NCI-H1436 treated with DMSO at 0.1 percent for 48 hours (cell line): ENCODE measurements around the gene PGM3.
"Not testable (repeated sequence)": the region's sequence is repeated elsewhere in the genome, so short reads cannot be mapped to it uniquely, and the experiment has no call there.

Experiments
- DNase-seq: peaks from one replicate; lab custom pipeline; 2025; lab: John Stamatoyannopoulos, UW

PGM3 gene

GRCh38 chr6:83192871-83193746 lies at the start of gene PGM3, which contains the start of gene RWDD2A:
PGM3 (minus strand) TSS chr6:83193265; CDS start chr6:83191012, 2,253 bp downstream.
RWDD2A (plus strand) TSS chr6:83193357; CDS start chr6:83194452, 1,095 bp downstream.
- DNase-seq = peak; percentile 48

DNA sequence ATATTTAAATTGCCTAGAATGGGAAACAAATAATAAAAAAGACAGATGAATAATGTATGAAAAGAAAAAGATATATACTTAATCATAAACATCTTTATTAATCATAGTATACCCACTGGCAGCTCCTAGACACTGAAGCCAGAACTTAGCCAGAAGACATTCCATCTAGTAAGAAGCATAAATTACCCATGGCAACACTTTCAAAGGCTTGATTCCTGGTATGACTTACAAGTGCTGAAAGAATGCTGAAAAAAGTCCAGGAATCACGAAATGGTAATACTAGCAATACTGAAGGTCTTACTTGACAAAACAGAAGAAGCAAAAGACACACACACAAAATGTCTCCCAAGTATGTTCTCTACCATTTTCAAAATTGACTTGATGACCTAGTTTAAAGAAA lies 38.1 kb upstream of the PGM3 start:
- DNase-seq = no peak

GRCh38 chr6:83226517-83226916 lies 33.5 kb upstream of the PGM3 start:
- DNase-seq = no peak

DNA sequence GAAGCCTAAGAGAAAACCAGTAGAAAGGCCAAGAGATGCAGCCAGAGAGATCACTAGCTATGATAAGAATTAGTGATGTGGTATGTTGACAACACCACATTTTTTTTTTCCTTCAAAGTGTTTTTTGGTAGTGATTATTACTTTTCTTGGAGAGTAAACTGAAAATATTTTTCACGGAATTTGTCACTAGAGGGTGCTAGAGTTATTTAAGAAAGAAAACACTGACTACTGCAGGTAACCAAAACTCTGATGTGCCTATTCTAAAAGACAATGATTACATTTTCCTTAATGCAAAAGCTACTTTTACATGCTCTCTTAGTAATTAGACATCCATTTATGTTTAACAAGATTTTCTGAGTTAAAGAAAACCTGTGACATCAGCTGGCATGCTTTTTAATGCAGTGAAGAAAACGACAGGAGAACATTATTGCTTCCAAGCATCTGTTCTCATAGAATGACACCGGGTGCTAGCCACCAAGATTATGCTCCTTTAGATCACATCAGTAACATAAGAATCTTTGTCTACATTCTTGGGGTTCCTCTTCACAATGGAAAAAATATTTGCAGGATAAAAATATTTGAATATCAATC lies 28.9 kb upstream of the PGM3 start:
- no peak for DNase-seq

DNA sequence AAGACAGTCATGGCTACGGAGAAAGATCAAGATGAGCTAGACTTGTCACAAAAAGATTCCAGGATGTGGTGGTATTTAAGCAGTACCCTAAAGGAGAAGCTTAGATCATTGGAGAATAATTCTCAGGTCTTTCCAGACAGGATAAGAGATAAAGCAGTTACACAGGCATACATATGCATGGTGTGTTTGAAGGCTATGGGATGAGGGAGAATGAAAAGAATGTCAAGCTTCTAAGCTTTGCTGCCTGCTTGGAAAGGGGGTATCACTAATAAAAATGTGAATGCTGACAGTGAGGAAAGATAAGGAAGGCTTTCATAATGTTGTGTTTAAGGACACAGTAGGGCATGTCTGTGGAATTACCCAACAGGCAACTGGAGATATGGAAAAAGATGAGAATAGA lies 28.2 kb upstream of the PGM3 start:
- no peak for DNase-seq

DNA sequence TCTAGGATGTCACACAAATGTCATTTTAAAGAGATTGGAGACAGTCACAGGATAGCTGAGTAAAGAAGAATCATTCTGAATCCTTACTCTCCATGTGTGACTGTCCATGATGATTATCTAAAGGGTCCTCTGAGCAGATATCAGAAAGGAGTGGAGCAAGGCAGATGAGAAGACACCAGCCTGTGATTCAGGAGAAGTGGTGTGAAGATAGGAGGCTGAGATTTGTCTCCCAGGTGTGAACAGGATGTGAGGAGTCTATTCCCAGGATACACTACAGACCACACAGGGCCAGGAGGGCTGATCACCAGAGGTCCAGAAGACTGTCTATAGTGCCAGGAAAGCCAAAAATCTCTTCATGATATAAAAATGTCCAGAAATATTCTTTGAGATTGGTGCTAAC lies 27.1 kb upstream of the PGM3 start:
- DNase-seq = no peak

DNA sequence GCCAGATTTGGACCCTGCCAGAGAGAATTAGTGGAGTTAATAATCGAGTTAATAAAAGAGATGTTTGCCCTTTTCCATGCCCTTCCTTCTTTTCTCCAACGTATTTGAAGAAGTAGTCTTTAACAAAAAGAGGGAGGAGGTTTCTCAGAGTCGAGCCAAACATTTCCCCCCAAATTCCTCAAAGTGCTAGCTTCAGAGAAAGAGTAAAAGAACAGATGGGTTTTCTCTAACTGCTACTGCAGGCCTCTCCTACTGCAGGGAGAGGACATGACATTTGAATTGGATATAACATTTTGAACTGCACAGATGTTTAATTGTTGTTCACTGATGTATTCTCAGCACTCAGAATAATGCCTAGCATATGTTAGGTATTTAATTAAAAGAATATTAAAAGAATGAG lies 25.6 kb upstream of the PGM3 start:
- no peak for DNase-seq

DNA sequence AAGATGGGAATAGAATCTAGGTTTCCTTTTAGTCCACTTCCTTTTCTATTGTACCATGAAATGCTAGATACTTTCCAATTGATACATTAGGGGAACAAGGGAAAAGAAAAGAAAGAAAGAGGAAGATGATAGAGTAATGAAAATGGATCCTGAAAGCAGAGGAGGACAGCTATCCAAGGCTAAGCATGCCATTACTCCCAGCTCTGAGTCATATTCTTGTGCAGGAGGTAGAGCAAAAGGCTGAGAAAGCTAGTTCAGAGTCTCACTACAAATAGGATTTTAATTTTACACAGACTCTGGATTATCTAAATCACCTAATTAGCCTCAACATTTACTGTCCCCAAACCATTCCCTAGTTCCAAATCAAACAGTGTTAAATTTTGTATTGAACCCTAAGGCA lies 23.7 kb upstream of the PGM3 start:
- DNase-seq = no peak

GRCh38 chr6:83215131-83216047 lies 22.3 kb upstream of the PGM3 start:
- DNase-seq = peak; percentile 53

- DNase-seq = no peak
Observed at GRCh38 chr6:83202031-83202430, 9.0 kb upstream of the PGM3 start.

GRCh38 chr6:83199863-83200225 lies 6.8 kb upstream of the PGM3 start:
- DNase-seq = no peak

GRCh38 chr6:83199173-83199862 lies 6.3 kb upstream of the PGM3 start:
- no peak for DNase-seq

- no peak for DNase-seq
Observed at GRCh38 chr6:83198486-83199172, 5.6 kb upstream of the PGM3 start.

DNA sequence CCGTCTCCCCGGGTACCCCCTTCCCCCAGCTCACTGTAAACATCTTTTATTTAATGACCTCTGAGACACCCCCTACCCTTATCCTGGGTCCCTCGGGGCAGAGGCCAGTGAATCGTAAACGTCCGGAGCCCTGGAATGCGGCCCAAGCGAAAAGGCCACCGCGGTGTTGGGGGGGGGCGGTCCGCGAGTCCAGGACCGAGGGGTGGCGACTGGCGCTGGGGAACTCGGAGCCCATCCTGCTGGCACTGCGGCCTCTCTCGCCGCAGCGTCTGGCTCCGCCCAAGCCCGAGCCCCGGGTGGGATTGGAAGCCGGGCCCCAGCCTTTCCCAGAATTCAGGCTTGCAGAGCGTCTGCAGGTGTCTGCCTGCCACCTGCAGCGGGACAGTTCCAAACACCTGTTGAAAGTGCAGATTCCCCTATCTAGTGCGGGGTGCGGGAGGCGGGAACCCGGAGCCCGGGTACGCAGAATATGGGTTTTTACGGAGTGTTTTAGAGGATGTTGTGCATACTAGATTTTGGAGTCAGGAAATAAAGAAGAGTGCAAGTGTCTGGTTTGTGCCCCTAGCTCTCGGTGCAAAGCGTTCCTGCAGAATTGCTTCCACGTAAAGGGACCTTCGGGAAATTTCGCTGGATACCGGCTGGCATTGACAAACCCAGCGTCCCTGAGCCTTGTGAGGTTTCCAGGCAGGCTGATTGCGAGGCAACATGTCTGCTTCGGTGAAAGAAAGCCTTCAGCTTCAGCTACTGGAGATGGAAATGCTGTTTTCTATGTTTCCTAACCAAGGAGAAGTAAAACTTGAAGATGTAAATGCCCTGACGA lies 892 bp upstream of the PGM3 start:
- DNase-seq = no peak

DNA sequence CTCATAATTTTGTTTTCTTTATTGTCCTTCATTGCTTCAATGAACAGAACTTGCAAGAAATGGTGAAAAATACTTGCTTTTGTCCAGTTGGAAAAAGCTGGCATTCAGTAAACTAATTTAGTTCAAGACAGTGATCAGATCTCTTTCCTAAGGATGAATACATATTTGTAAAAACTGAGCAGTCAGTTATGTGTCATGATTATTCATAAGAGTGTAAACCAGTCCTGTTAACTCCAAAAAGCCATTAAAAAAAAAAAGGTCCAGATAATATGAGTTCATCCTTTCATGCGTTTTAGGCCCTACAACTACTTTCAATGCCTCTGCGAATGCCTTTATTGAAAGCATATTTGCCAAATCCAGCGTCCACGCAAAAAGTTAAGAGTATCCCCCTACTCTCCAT lies 609 bp downstream of the PGM3 start:
- no peak for DNase-seq

- not testable (repeated sequence) for DNase-seq
Observed at GRCh38 chr6:83191974-83192373, 1.1 kb downstream of the PGM3 start.

GRCh38 chr6:83190626-83191025 lies 2.4 kb downstream of the PGM3 start:
- no peak for DNase-seq

DNA sequence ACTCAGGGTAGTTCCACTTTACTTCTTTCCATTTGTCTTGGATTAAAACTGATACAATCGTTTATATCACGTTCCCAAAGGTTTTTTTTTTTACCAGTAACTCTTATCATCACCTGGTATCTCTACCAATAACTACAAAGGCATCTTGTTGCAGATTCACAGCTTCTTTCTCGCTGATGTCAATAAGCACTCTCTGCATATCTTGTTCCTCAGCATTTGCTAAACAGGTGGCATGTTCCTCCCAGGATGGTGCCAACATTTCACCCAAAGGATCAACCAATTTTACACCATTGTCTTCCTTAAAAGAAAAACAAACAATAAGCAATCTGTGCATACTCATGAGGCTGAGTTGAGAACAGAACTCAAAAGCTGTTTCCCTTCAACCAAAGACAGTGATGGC lies 4.6 kb downstream of the PGM3 start:
- DNase-seq = no peak

- no peak for DNase-seq
Observed at GRCh38 chr6:83185096-83185495, 8.0 kb downstream of the PGM3 start.

DNA sequence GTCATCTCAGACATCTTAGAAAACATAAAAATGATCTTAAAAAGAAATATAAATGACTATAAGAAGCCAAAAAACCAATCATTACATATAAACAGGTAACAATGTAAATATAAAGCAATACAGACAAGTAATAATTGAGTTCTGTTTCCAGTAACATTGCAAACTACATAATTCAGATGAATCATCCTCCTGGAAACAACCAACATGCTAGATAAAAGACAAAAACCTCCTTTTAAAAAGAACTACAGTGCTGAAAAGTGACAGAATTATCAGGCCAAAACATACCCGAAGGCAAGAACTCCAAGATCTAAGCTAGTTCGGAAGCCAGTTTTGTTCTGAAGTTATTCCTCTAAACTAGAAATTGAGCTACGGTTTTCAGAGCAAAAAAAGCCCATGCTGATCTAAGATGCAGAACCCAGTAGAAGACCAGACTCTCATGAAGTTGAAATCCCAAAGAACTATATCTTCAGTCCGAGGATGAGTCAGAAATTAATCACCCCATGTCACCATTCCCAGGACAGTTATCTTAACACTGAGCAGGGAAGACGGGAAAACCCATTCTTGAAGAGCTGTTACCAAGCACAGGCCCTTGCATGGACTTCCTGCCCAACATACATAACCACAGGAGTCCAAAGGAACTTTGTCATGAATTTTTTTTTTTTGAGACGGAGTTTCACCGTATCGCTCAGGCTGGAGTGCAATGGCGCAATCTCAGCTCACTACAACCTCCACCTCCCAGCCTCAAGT lies 9.8 kb downstream of the PGM3 start:
- no peak for DNase-seq
